ACHN (cell line): ENCODE measurements around the gene TMEM9B.

Experiments used
- DNase-seq: peaks from one replicate; pipeline ENCODE4 v3.0.0-alpha.2; 2015
- in situ Hi-C: cut with HindIII; loops from 2 replicates; pipeline ENCODE4 v1.10.0; 2017; ENCODE audit warnings: low sequenced_read_pairs, low pct_ligation_motif_present, low pct_unique_long_range_greater_than_20kb

The TMEM9B gene

GRCh38 chr11:8907116-8907515 is 57.1 kb downstream of the TMEM9B start:
- DNase-seq: no peak
- in situ Hi-C loops: no loop called here

- no peak for DNase-seq
- in situ Hi-C loops: no loop called here
These were observed 58.6 kb downstream of the TMEM9B start for GRCh38 chr11:8905528-8906165.

GRCh38 chr11:8899119-8899753 is 65.0 kb downstream of the TMEM9B start:
- DNase-seq: no peak
- in situ Hi-C loops: no loop called here
